IMR-90 (cell line): Measurements from ENCODE around the gene MPL. TPM values are rescaled to one million over a fixed set of nuclear protein-coding genes. Genes with fewer than 3 reads are reported as not detected.

Source experiments
- ATAC-seq: fragments of 200-7000 bp; cut with Tn5 transposase; 2 replicates; pipeline ENCODE4 v1.9.1; 2020; ENCODE audit warnings: low read depth, mild to moderate bottlenecking, moderate library complexity
- BruUV-seq: library from RNA; stranded (reverse); fragments of 400-500 nt; replicated peaks from 2 replicates; lab custom pipeline; 2021; lab: Mats Ljungman, UMichigan
- CTCF ChIA-PET: fragments of 300-600 bp; formaldehyde crosslinking; extraction: SDS; loops from one replicate; lab custom pipeline; 2021; ENCODE audit warnings: antibody characterized with exemption; lab: Yijun Ruan, JAX
- POLR2A ChIA-PET: fragments of 300-600 bp; sonication (Branson Sonifier 250); formaldehyde crosslinking; loops from one replicate; lab custom pipeline; 2022; ENCODE audit warnings: antibody characterized with exemption; ENCODE audit not compliant: unreplicated experiment; lab: Charles Lee
- DNase-seq: peaks from one replicate; pipeline ENCODE4 v3.0.0; 2013
- H2AFZ ChIP-seq: replicated peaks from 2 replicates; pipeline ENCODE3; 2013; ENCODE audit warnings: low read length, mild to moderate bottlenecking; ENCODE audit not compliant: poor library complexity
- H2AK5ac ChIP-seq: 2 replicates; pipeline ENCODE4 v1.6.1; 2013; ENCODE audit warnings: low read depth, low read length, inconsistent platforms
- H2AK9ac ChIP-seq: replicated peaks from 2 replicates; pipeline ENCODE3; 2013; ENCODE audit warnings: mild to moderate bottlenecking, low read depth, low read length, moderate library complexity; ENCODE audit not compliant: poor library complexity
- H2BK120ac ChIP-seq: 2 replicates; pipeline ENCODE4 v1.6.1; 2013; ENCODE audit warnings: low read depth, low read length, inconsistent platforms
- H2BK15ac ChIP-seq: 3 replicates; pipeline ENCODE4 v1.6.1; 2013; ENCODE audit warnings: low read depth, low read length, inconsistent platforms
- H2BK20ac ChIP-seq: 2 replicates; pipeline ENCODE4 v1.6.1; 2013; ENCODE audit warnings: low read depth, mild to moderate bottlenecking, inconsistent platforms, low read length, moderate library complexity
- H2BK5ac ChIP-seq: 2 replicates; pipeline ENCODE4 v1.6.1; 2013; ENCODE audit warnings: mild to moderate bottlenecking, low read depth, low read length, inconsistent platforms; ENCODE audit not compliant: poor library complexity, severe bottlenecking
- H3K14ac ChIP-seq: replicated peaks from 2 replicates; pipeline ENCODE4 v1.6.1; 2013; ENCODE audit warnings: low read depth, low read length, inconsistent platforms
- H3K18ac ChIP-seq: 2 replicates; pipeline ENCODE4 v1.6.1; 2013; ENCODE audit warnings: low read depth, low read length, control low read depth
- H3K23ac ChIP-seq: 2 replicates; pipeline ENCODE4 v1.6.1; 2013; ENCODE audit warnings: low read depth, low read length, inconsistent platforms
- H3K27ac ChIP-seq: 2 replicates; pipeline ENCODE4 v1.5.1; 2013; ENCODE audit warnings: mild to moderate bottlenecking, control low read depth, low read length; ENCODE audit not compliant: insufficient read depth
- H3K27me3 ChIP-seq: 2 replicates; pipeline ENCODE4 v1.6.1; 2013; ENCODE audit warnings: low read length; ENCODE audit not compliant: control insufficient read depth, insufficient read depth
- H3K36me3 ChIP-seq: 2 replicates; pipeline ENCODE4 v1.6.1; 2013; ENCODE audit warnings: low read length, mixed read lengths; ENCODE audit not compliant: control insufficient read depth, insufficient read depth
- H3K4ac ChIP-seq: 2 replicates; pipeline ENCODE4 v1.6.1; 2013; ENCODE audit warnings: low read depth, low read length, inconsistent platforms
- H3K4me1 ChIP-seq: 2 replicates; pipeline ENCODE4 v1.6.1; 2013; ENCODE audit warnings: low read length, mixed read lengths; ENCODE audit not compliant: control insufficient read depth, insufficient read depth
- H3K4me2 ChIP-seq: 2 replicates; pipeline ENCODE4 v1.6.1; 2013; ENCODE audit warnings: low read depth, mild to moderate bottlenecking, control low read depth, low read length, moderate library complexity
- H3K4me3 ChIP-seq: 2 replicates; pipeline ENCODE4 v1.5.1; 2013; ENCODE audit warnings: low read depth, mild to moderate bottlenecking, control low read depth, low read length, moderate library complexity; ENCODE audit not compliant: insufficient read depth
- H3K56ac ChIP-seq: 2 replicates; pipeline ENCODE4 v1.6.1; 2013; ENCODE audit warnings: low read length, inconsistent platforms; ENCODE audit not compliant: insufficient read depth; ENCODE audit errors: extremely low read depth
- H3K79me1 ChIP-seq, 2 experiments: 2 replicates each; pipeline ENCODE4 v1.6.1; 2013; ENCODE audit warnings: low read length in 2 of 2, inconsistent platforms in 1 of 2, low read depth in 1 of 2
- H3K9ac ChIP-seq: 2 replicates; pipeline ENCODE4 v1.6.1; 2013; ENCODE audit warnings: low read depth, low read length, control low read depth
- H3K9me1 ChIP-seq: 2 replicates; pipeline ENCODE4 v1.6.1; 2013; ENCODE audit warnings: low read length, inconsistent platforms; ENCODE audit not compliant: insufficient read depth
- H3K9me3 ChIP-seq: 2 replicates; pipeline ENCODE4 v1.6.1; 2013; ENCODE audit warnings: low read length; ENCODE audit not compliant: control insufficient read depth, insufficient read depth
- H4K20me1 ChIP-seq: 2 replicates; pipeline ENCODE4 v1.6.1; 2013; ENCODE audit warnings: low read length, inconsistent platforms; ENCODE audit not compliant: insufficient read depth
- H4K5ac ChIP-seq: 2 replicates; pipeline ENCODE4 v1.6.1; 2013; ENCODE audit warnings: mild to moderate bottlenecking, low read depth, low read length, control low read depth
- H4K8ac ChIP-seq, 2 experiments: 2 replicates each; pipeline ENCODE4 v1.6.1; 2013; ENCODE audit warnings: low read depth in 2 of 2, low read length in 2 of 2, control low read depth in 1 of 2, inconsistent platforms in 1 of 2
- H4K91ac ChIP-seq: 2 replicates; pipeline ENCODE4 v1.6.1; 2013; ENCODE audit warnings: low read depth, low read length, inconsistent platforms; ENCODE audit not compliant: insufficient read depth
- BHLHE40 ChIP-seq: fragments of 150-350 bp; IDR thresholded peaks from 2 replicates; pipeline ENCODE4 v1.6.1; 2016; ENCODE audit warnings: mild to moderate bottlenecking, low read depth, low read length
- CHD1 ChIP-seq: IDR thresholded peaks from 2 replicates; pipeline ENCODE4 v1.6.1; 2012; ENCODE audit warnings: low read depth, low read length, improper control_type of control experiment
- FOS ChIP-seq: fragments of 150-350 bp; IDR thresholded peaks from 2 replicates; pipeline ENCODE4 v1.6.1; 2016; ENCODE audit warnings: low read depth, low read length
- MAFK ChIP-seq: IDR thresholded peaks from 2 replicates; pipeline ENCODE4 v1.6.1; 2012; ENCODE audit warnings: low read depth, low read length, improper control_type of control experiment
- MAZ ChIP-seq: IDR thresholded peaks from 2 replicates; pipeline ENCODE4 v1.6.1; 2012; ENCODE audit warnings: low read depth, mild to moderate bottlenecking, low read length, improper control_type of control experiment, moderate library complexity, borderline replicate concordance
- MXI1 ChIP-seq: IDR thresholded peaks from 2 replicates; pipeline ENCODE4 v1.6.1; 2012; ENCODE audit warnings: low read depth, mild to moderate bottlenecking, low read length, moderate library complexity, borderline replicate concordance
- NFE2L2 ChIP-seq: fragments of 150-350 bp; IDR thresholded peaks from 2 replicates; pipeline ENCODE4 v1.6.1; 2016; ENCODE audit warnings: low read depth, mild to moderate bottlenecking, low read length
- POLR2A ChIP-seq: IDR thresholded peaks from 2 replicates; pipeline ENCODE4 v1.6.1; 2012; ENCODE audit warnings: mild to moderate bottlenecking, low read depth, low read length
- RAD21 ChIP-seq: IDR thresholded peaks from 2 replicates; pipeline ENCODE4 v1.6.1; 2012; ENCODE audit warnings: low read length, improper control_type of control experiment
- RCOR1 ChIP-seq: IDR thresholded peaks from 2 replicates; pipeline ENCODE4 v1.6.1; 2012; ENCODE audit warnings: mild to moderate bottlenecking, low read length, improper control_type of control experiment; ENCODE audit not compliant: insufficient replicate concordance
- RFX5 ChIP-seq: IDR thresholded peaks from 2 replicates; pipeline ENCODE4 v1.8.0; 2012; ENCODE audit warnings: low read depth, mild to moderate bottlenecking, low read length, moderate library complexity
- SMC3 ChIP-seq: fragments of 150-350 bp; IDR thresholded peaks from 2 replicates; pipeline ENCODE4 v1.6.1; 2016; ENCODE audit warnings: low read depth, mild to moderate bottlenecking, antibody characterized with exemption, low read length, moderate library complexity
- USF2 ChIP-seq: fragments of 150-350 bp; IDR thresholded peaks from 2 replicates; pipeline ENCODE4 v1.6.1; 2017; ENCODE audit warnings: mild to moderate bottlenecking, antibody characterized with exemption, low read length, low read depth
- WGBS, 2 experiments: methylation state at CpG; one replicate each; pipeline versions ENCODE4 v1.1.5 to v1.1.7; 2013; ENCODE audit warnings: missing lambda C conversion rate in 2 of 2; ENCODE audit not compliant: insufficient read length in 1 of 2; ENCODE audit errors: extremely low coverage in 2 of 2; 5-methylcytosine and 5-hydroxymethylcytosine counted together
- dilution Hi-C: fragments of 300-500 bp; cut with HindIII; formaldehyde crosslinking; loops from one replicate; pipeline ENCODE4 v1.14.3; 2018; ENCODE audit warnings: low sequenced_read_pairs; ENCODE audit not compliant: unreplicated experiment
- in situ Hi-C: fragments of 300-500 bp; cut with MboI; formaldehyde crosslinking; loops from 3 replicates; pipeline ENCODE4 v1.14.3; 2019; ENCODE audit warnings: low sequenced_read_pairs, inconsistent platforms, mixed read lengths
- intact Hi-C: fragments of 100-400 bp; cut with micrococcal nuclease; formaldehyde crosslinking; loops from 2 replicates; pipeline ENCODE4 v1.10.0; 2022
- polyA plus RNA-seq, 3 experiments: library from polyadenylated mRNA; depleted of rRNA; stranded (reverse); fragments of >200 nt; gene quantifications; 2 replicates each; pipeline ENCODE4 v1.2.3, GENCODE V29; 2012; ENCODE audit warnings: low replicate concordance in 1 of 3
- total RNA-seq: library from RNA; depleted of rRNA; stranded (reverse); fragments of >200 nt; gene quantifications from 2 replicates; pipeline ENCODE4 v1.2.3, GENCODE V29; 2012
- TF ChIP-seq, protein P1 (sequence below): conservative IDR thresholded peaks from 2 replicates; pipeline ENCODE4 v1.5.1; 2012; ENCODE audit warnings: mild to moderate bottlenecking, low read depth, low read length, improper control_type of control experiment

Gene MPL
- total and polyA plus RNA-seq, 2 of the 4 experiments (the other 2 are of a cell fraction): 0.12 TPM; not detected in 1

GRCh38 chr1:43304771-43305300 lies 32.8 kb upstream of the MPL start:
- no peak overlapping the region for H2BK20ac ChIP-seq
- 100% methylated on average over 4 of the region's 46 CpGs; no CpG with 5 or more reads in 1 of the 2 experiments for WGBS, 2 experiments
- H2BK15ac ChIP-seq: no peak overlapping the region
- BruUV-seq: no TSS peak
- H2AFZ ChIP-seq: no peak overlapping the region
- intact Hi-C loops: no loop called here
- no peak overlapping the region for H3K14ac ChIP-seq
- H3K56ac ChIP-seq: no peak overlapping the region
- peaks cover 4% of the 10 kb centered on the region; the same call in 1 of the 2 replicates for H3K4me1 ChIP-seq
- no peak overlapping the region for H3K4me3 ChIP-seq
- H3K9me3 ChIP-seq: no peaks in the 10 kb centered on the region
- no peaks in the 10 kb centered on the region for H3K79me1 ChIP-seq
- TF ChIP-seq RFX5 (no peak), MAZ (no peak), POLR2A (no peak), SMC3 (no peak), CHD1 (no peak), FOS (no peak), MXI1 (no peak), USF2 (no peak), RAD21 (no peak), MAFK (no peak), NFE2L2 (no peak), RCOR1 (no peak), BHLHE40 (no peak)
- TF ChIP-seq, protein P1, sequence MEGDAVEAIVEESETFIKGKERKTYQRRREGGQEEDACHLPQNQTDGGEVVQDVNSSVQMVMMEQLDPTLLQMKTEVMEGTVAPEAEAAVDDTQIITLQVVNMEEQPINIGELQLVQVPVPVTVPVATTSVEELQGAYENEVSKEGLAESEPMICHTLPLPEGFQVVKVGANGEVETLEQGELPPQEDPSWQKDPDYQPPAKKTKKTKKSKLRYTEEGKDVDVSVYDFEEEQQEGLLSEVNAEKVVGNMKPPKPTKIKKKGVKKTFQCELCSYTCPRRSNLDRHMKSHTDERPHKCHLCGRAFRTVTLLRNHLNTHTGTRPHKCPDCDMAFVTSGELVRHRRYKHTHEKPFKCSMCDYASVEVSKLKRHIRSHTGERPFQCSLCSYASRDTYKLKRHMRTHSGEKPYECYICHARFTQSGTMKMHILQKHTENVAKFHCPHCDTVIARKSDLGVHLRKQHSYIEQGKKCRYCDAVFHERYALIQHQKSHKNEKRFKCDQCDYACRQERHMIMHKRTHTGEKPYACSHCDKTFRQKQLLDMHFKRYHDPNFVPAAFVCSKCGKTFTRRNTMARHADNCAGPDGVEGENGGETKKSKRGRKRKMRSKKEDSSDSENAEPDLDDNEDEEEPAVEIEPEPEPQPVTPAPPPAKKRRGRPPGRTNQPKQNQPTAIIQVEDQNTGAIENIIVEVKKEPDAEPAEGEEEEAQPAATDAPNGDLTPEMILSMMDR: no peak
- no peak overlapping the region for H4K5ac ChIP-seq
- H3K18ac ChIP-seq: no peak overlapping the region
- ChIA-PET CTCF (no interaction called here), POLR2A (no interaction called here)
- no peaks in the 10 kb centered on the region for H3K36me3 ChIP-seq
- peaks cover 6% of the 10 kb centered on the region; the same call in 1 of the 2 replicates for H3K27me3 ChIP-seq
- H2BK5ac ChIP-seq: no peak overlapping the region
- dilution Hi-C loops: no loop called here
- no peaks in the 10 kb centered on the region; the same call in 1 of the 2 replicates for H4K20me1 ChIP-seq
- no peak overlapping the region for H4K8ac ChIP-seq
- no peak overlapping the region for H2AK5ac ChIP-seq
- H3K9me1 ChIP-seq: no peaks in the 10 kb centered on the region
- DNase-seq: no peak
- H3K9ac ChIP-seq: no peak overlapping the region
- H2BK120ac ChIP-seq: no peak overlapping the region
- in situ Hi-C loops: loop anchor here (5.0 kb wide), 1 partner anchor 37 kb away; no protein-coding TSS in a partner anchor
- H3K23ac ChIP-seq: no peak overlapping the region
- H3K4me2 ChIP-seq: no peak overlapping the region
- no peak overlapping the region for H2AK9ac ChIP-seq
- no peak overlapping the region for H4K91ac ChIP-seq
- H3K27ac ChIP-seq: no peak overlapping the region
- H3K4ac ChIP-seq: no peak overlapping the region
- no peak for ATAC-seq
